Trophoblast cell (in vitro differentiated cells and primary cell): ENCODE data around the gene LRRTM4.

ENCODE experiments used
- DNase-seq, 2 donors: peaks; one replicate each; pipeline ENCODE4 v3.0.0-alpha.2; 2016
- H2AFZ ChIP-seq: 2 replicates; pipeline ENCODE4 v1.6.1; 2013; ENCODE audit warnings: low read length, moderate library complexity, mild to moderate bottlenecking; ENCODE audit not compliant: insufficient read depth, poor library complexity
- H2AK5ac ChIP-seq: 2 replicates; pipeline ENCODE4 v1.6.1; 2013; ENCODE audit warnings: mild to moderate bottlenecking, low read length
- H2BK120ac ChIP-seq: 2 replicates; pipeline ENCODE4 v1.6.1; 2013; ENCODE audit warnings: low read length, mild to moderate bottlenecking, moderate library complexity; ENCODE audit not compliant: insufficient read depth, poor library complexity
- H2BK12ac ChIP-seq: 2 replicates; pipeline ENCODE4 v1.6.1; 2013; ENCODE audit warnings: mild to moderate bottlenecking, low read length, moderate library complexity
- H2BK5ac ChIP-seq: 2 replicates; pipeline ENCODE4 v1.6.1; 2013; ENCODE audit warnings: low read length, low read depth, moderate library complexity, mild to moderate bottlenecking; ENCODE audit not compliant: poor library complexity
- H3K14ac ChIP-seq: 2 replicates; pipeline ENCODE4 v1.6.1; 2013; ENCODE audit warnings: mild to moderate bottlenecking, low read length
- H3K18ac ChIP-seq: 2 replicates; pipeline ENCODE4 v1.6.1; 2013; ENCODE audit warnings: mild to moderate bottlenecking, low read length
- H3K23ac ChIP-seq: 2 replicates; pipeline ENCODE4 v1.6.1; 2013; ENCODE audit warnings: low read length
- H3K27ac ChIP-seq: 2 replicates; pipeline ENCODE4 v1.5.1; 2013; ENCODE audit warnings: low read depth, mild to moderate bottlenecking, inconsistent platforms, low read length, moderate library complexity
- H3K27me3 ChIP-seq: 2 replicates; pipeline ENCODE4 v1.6.1; 2013; ENCODE audit warnings: inconsistent platforms, mild to moderate bottlenecking, low read length, moderate library complexity; ENCODE audit not compliant: insufficient read depth
- H3K36me3 ChIP-seq, 2 experiments: 1 replicate in 1 of 2; 2 replicates in 1 of 2; pipeline ENCODE4 v1.6.1; 2013; ENCODE audit warnings: low read length in 2 of 2, mild to moderate bottlenecking in 2 of 2, moderate library complexity in 1 of 2; ENCODE audit not compliant: insufficient read depth in 2 of 2, control insufficient read depth in 1 of 2
- H3K4ac ChIP-seq: 2 replicates; pipeline ENCODE4 v1.6.1; 2013; ENCODE audit warnings: low read depth, mild to moderate bottlenecking, low read length, moderate library complexity
- H3K4me1 ChIP-seq, 2 experiments: 1 replicate in 1 of 2; 2 replicates in 1 of 2; pipeline ENCODE4 v1.6.1; 2013; ENCODE audit warnings: low read length in 2 of 2, mild to moderate bottlenecking in 2 of 2, moderate library complexity in 1 of 2; ENCODE audit not compliant: insufficient read depth in 2 of 2, control insufficient read depth in 1 of 2
- H3K4me2 ChIP-seq: 2 replicates; pipeline ENCODE4 v1.6.1; 2013; ENCODE audit warnings: inconsistent platforms, mild to moderate bottlenecking, low read length, moderate library complexity
- H3K4me3 ChIP-seq: 2 replicates; pipeline ENCODE4 v1.5.1; 2013; ENCODE audit warnings: mild to moderate bottlenecking, low read depth, low read length, inconsistent platforms
- H3K79me1 ChIP-seq: one replicate; pipeline ENCODE4 v1.6.1; 2013; ENCODE audit warnings: low read length
- H3K79me2 ChIP-seq: 2 replicates; pipeline ENCODE4 v1.6.1; 2013; ENCODE audit warnings: low read length, mild to moderate bottlenecking; ENCODE audit not compliant: control insufficient read depth, insufficient read depth, poor library complexity
- H3K9ac ChIP-seq: 2 replicates; pipeline ENCODE4 v1.6.1; 2013; ENCODE audit warnings: mild to moderate bottlenecking, low read length
- H3K9me3 ChIP-seq: 2 replicates; pipeline ENCODE4 v1.6.1; 2013; ENCODE audit warnings: low read depth, mild to moderate bottlenecking, control low read depth, inconsistent platforms, low read length; ENCODE audit not compliant: insufficient read depth
- H4K12ac ChIP-seq: 2 replicates; pipeline ENCODE4 v1.6.1; 2013; ENCODE audit warnings: low read depth, mild to moderate bottlenecking, low read length, moderate library complexity
- H4K8ac ChIP-seq: 2 replicates; pipeline ENCODE4 v1.6.1; 2013; ENCODE audit warnings: low read depth, mild to moderate bottlenecking, low read length, moderate library complexity
- H4K91ac ChIP-seq: one replicate; pipeline ENCODE4 v1.6.1; 2013; ENCODE audit warnings: low read depth, mild to moderate bottlenecking, low read length, moderate library complexity
- WGBS: extraction: QIAGEN DNeasy Blood & Tissue Kit; methylation state at CpG from one replicate; pipeline ENCODE4 v1.1.7; 2013; ENCODE audit warnings: missing lambda C conversion rate; ENCODE audit not compliant: insufficient read length, insufficient coverage; ENCODE audit errors: extremely low coverage; 5-methylcytosine and 5-hydroxymethylcytosine counted together

Gene LRRTM4

GRCh38 chr2:77193858-77194448 is 328.2 kb downstream of the LRRTM4 start:
- H3K4me1 ChIP-seq = no peaks in the 10 kb centered on the region
- DNase-seq = peak; percentile 48 to 67
- H3K79me1 ChIP-seq = no peaks in the 10 kb centered on the region
- H3K23ac ChIP-seq = no peak overlapping the region
- H3K9me3 ChIP-seq = no peaks in the 10 kb centered on the region
- no peak overlapping the region for H2AK5ac ChIP-seq
- no peak overlapping the region for H2BK120ac ChIP-seq
- no peak overlapping the region for H3K4ac ChIP-seq
- no peak overlapping the region for H4K91ac ChIP-seq
- H2AFZ ChIP-seq = no peak overlapping the region
- no peak overlapping the region for H3K14ac ChIP-seq
- no CpG with 5 or more reads among the region's 4 CpGs for WGBS
- no peak overlapping the region for H4K8ac ChIP-seq
- H3K27ac ChIP-seq = no peak overlapping the region
- H4K12ac ChIP-seq = no peak overlapping the region
- no peaks in the 10 kb centered on the region for H3K79me2 ChIP-seq
- H3K4me2 ChIP-seq = no peak overlapping the region
- no peak overlapping the region for H3K9ac ChIP-seq
- H2BK5ac ChIP-seq = no peak overlapping the region
- no peak overlapping the region for H3K18ac ChIP-seq
- H3K4me3 ChIP-seq = no peak overlapping the region
- H2BK12ac ChIP-seq = no peak overlapping the region
- H3K36me3 ChIP-seq = no peaks in the 10 kb centered on the region
- H3K27me3 ChIP-seq = no peaks in the 10 kb centered on the region

- no CpG with 5 or more reads among the region's 5 CpGs for WGBS
- Histone ChIP-seq H2BK120ac (no peak overlapping the region), H3K36me3 (no peaks in the 10 kb centered on the region), H2BK5ac (no peak overlapping the region), H3K79me2 (no peaks in the 10 kb centered on the region), H3K27me3 (no peaks in the 10 kb centered on the region), H3K4me3 (no peak overlapping the region), H4K91ac (no peak overlapping the region), H2BK12ac (no peak overlapping the region), H4K12ac (no peak overlapping the region), H3K4me1 (no peaks in the 10 kb centered on the region), H4K8ac (no peak overlapping the region), H2AK5ac (no peak overlapping the region), H2AFZ (no peak overlapping the region), H3K23ac (no peak overlapping the region), H3K4me2 (no peak overlapping the region), H3K18ac (no peak overlapping the region), H3K14ac (no peak overlapping the region), H3K27ac (no peak overlapping the region), H3K9me3 (no peaks in the 10 kb centered on the region), H3K9ac (no peak overlapping the region), H3K79me1 (no peaks in the 10 kb centered on the region), H3K4ac (no peak overlapping the region)
- no peak for DNase-seq
These were observed 329.3 kb downstream of the LRRTM4 start for GRCh38 chr2:77192811-77193289.

DNA sequence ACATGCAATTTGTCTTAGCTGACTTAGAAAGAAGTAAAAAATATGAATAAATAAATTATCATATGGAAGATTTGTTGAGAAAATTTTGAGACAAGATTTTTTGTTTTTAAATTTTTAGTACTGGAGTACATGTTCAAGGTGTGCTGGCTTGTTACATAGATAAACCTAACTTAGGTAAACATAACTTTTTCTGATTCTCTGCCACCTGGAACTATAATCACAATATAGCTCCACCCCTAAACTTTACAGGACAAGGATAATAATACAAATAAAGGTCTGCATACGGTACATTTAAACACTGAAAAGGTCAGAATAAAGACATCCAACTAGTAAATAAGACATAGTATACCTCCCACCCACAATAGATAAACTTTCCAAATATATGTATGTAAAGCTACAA is 330.5 kb downstream of the LRRTM4 start:
- no CpG with 5 or more reads among the region's 1 CpG for WGBS

GRCh38 chr2:77190721-77191346 is 331.3 kb downstream of the LRRTM4 start:
- Histone ChIP-seq H3K18ac (no peak overlapping the region), H2BK120ac (no peak overlapping the region), H3K36me3 (no peaks in the 10 kb centered on the region), H3K4me3 (no peak overlapping the region), H4K8ac (no peak overlapping the region), H3K4ac (no peak overlapping the region), H4K91ac (no peak overlapping the region), H3K14ac (no peak overlapping the region), H3K23ac (no peak overlapping the region), H3K9me3 (no peaks in the 10 kb centered on the region), H3K9ac (no peak overlapping the region), H4K12ac (no peak overlapping the region), H2AFZ (no peak overlapping the region), H2BK5ac (no peak overlapping the region), H2AK5ac (no peak overlapping the region), H2BK12ac (no peak overlapping the region), H3K4me2 (no peak overlapping the region), H3K79me1 (no peaks in the 10 kb centered on the region), H3K27me3 (no peaks in the 10 kb centered on the region), H3K4me1 (no peaks in the 10 kb centered on the region), H3K27ac (no peak overlapping the region), H3K79me2 (no peaks in the 10 kb centered on the region)
- no CpG with 5 or more reads among the region's 2 CpGs for WGBS
- DNase-seq = no peak

More for the DNA sequence above, 330.5 kb downstream of the LRRTM4 start:
- Histone ChIP-seq H3K4me2 (no peak overlapping the region), H3K14ac (no peak overlapping the region), H2BK5ac (no peak overlapping the region), H4K12ac (no peak overlapping the region), H2AFZ (no peak overlapping the region), H3K79me2 (no peaks in the 10 kb centered on the region), H3K9ac (no peak overlapping the region), H3K4me1 (no peaks in the 10 kb centered on the region), H3K23ac (no peak overlapping the region), H2BK12ac (no peak overlapping the region), H3K4me3 (no peak overlapping the region), H3K27me3 (no peaks in the 10 kb centered on the region), H3K36me3 (no peaks in the 10 kb centered on the region), H3K4ac (no peak overlapping the region), H3K9me3 (no peaks in the 10 kb centered on the region), H3K79me1 (no peaks in the 10 kb centered on the region), H3K18ac (no peak overlapping the region), H3K27ac (no peak overlapping the region), H2BK120ac (no peak overlapping the region), H4K8ac (no peak overlapping the region), H4K91ac (no peak overlapping the region), H2AK5ac (no peak overlapping the region)
- DNase-seq = no peak
